ENCODE measurements around the gene TRMT13.

The TRMT13 gene

GRCh38 chr1:100132566-100133477, at the start of gene TRMT13, which contains the start of gene SASS6:
Gene TRMT13 (plus strand): TSS chr1:100133163. CDS start chr1:100133169, 6 bp downstream.
Gene SASS6 (minus strand): TSS chr1:100132930. CDS start chr1:100132814, 116 bp downstream.
- peak; percentile 95 for DNase-seq

GRCh38 chr1:100087396-100087795, 45.6 kb upstream of the TRMT13 start:
- no peak for DNase-seq

- no peak for DNase-seq
These were observed 43.9 kb upstream of the TRMT13 start for GRCh38 chr1:100089082-100089481.

GRCh38 chr1:100090471-100090870, 42.5 kb upstream of the TRMT13 start:
- DNase-seq = no peak

- no peak for DNase-seq
These were observed 32.8 kb upstream of the TRMT13 start for GRCh38 chr1:100100202-100100601.

- DNase-seq = no peak
These were observed 31.4 kb upstream of the TRMT13 start for GRCh38 chr1:100101564-100101963.

- no peak for DNase-seq
These were observed 25.3 kb upstream of the TRMT13 start for GRCh38 chr1:100107696-100108095.

- DNase-seq = no peak
These were observed 23.4 kb upstream of the TRMT13 start for GRCh38 chr1:100109554-100110066.

GRCh38 chr1:100115524-100115923, 17.4 kb upstream of the TRMT13 start:
- DNase-seq = no peak

- no peak for DNase-seq
These were observed 10.8 kb upstream of the TRMT13 start for GRCh38 chr1:100122177-100122576.

GRCh38 chr1:100127226-100127625, 5.7 kb upstream of the TRMT13 start:
- DNase-seq = no peak

GRCh38 chr1:100130552-100131077, 2.3 kb upstream of the TRMT13 start:
- DNase-seq = no peak

- no peak for DNase-seq
These were observed 1.3 kb upstream of the TRMT13 start for GRCh38 chr1:100131623-100132022.

GRCh38 chr1:100134872-100135271, 1.9 kb downstream of the TRMT13 start:
- no peak for DNase-seq

- DNase-seq = no peak
These were observed 4.6 kb downstream of the TRMT13 start for GRCh38 chr1:100137602-100138001.

GRCh38 chr1:100141192-100141591, 8.2 kb downstream of the TRMT13 start:
- DNase-seq = no peak

- no peak for DNase-seq
These were observed 9.4 kb downstream of the TRMT13 start for GRCh38 chr1:100142343-100142742.

- no peak for DNase-seq
These were observed 12.2 kb downstream of the TRMT13 start for GRCh38 chr1:100145116-100145515.

- no peak for DNase-seq
These were observed 14.0 kb downstream of the TRMT13 start for GRCh38 chr1:100146958-100147357.

- no peak for DNase-seq
These were observed 14.9 kb downstream of the TRMT13 start for GRCh38 chr1:100147875-100148274.

- no peak for DNase-seq
These were observed 18.7 kb downstream of the TRMT13 start for GRCh38 chr1:100151679-100152078.

GRCh38 chr1:100152271-100152670, 19.3 kb downstream of the TRMT13 start:
- no peak for DNase-seq

- no peak for DNase-seq
These were observed 29.9 kb downstream of the TRMT13 start for GRCh38 chr1:100162881-100163280.

GRCh38 chr1:100164216-100164615, 31.3 kb downstream of the TRMT13 start:
- no peak for DNase-seq

Data from NCI-H1092 (cell line).